Stimulated activated CD8-positive, alpha-beta memory T cell treated with anti-CD3 and anti-CD28 coated beads, Interleukin-7, amount 100 ng/mL, for 48 hours (primary cell): ENCODE data around the gene ST7.

ENCODE experiments used
- DNase-seq, 2 donors: peaks; one replicate each; pipeline ENCODE4 v3.0.0-alpha.2; 2020; ENCODE audit warnings: low read depth in 1 of 2; ENCODE audit errors: extremely low read depth in 1 of 2

Gene ST7

DNA sequence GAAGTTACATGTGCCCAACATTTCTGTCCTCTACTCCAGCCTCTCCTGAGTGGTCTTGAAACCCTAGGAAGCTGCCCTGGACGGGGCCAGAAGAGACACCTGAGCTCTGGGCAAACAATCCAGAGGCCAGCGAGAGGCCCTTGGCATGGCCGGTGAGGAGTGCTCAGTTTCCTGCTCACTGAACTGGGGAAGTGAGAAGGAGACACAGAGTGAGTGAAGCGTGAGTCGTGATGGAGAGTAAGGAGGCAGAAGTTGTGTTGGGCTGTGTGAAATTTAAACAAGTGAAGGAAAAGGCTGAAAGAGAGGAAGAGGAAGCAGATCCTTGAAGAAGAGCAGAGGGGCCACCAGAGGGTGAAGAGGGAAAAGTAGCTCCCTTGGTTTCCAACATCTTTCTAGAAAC, 296.4 kb downstream of the ST7 start:
- no peak for DNase-seq

DNA sequence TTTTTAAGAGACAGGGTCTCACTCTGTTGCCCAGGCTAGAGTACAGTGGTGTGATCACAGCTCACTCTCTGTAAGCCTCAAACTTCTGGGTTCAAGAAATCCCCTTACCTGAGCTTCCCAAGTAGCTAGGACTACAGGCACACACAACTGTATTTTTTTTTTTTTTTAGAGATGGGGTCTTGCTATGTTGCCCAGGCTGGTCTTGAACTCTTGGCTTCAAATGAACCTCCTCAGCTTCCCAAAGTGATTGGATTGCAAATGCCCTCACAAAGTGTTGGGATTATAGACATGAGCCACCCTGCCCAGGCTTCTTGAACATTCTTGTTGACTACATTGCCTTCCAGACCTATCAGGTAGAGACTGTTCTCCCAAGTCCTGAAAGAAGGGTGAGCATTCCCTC, 296.9 kb downstream of the ST7 start:
- no peak for DNase-seq

DNA sequence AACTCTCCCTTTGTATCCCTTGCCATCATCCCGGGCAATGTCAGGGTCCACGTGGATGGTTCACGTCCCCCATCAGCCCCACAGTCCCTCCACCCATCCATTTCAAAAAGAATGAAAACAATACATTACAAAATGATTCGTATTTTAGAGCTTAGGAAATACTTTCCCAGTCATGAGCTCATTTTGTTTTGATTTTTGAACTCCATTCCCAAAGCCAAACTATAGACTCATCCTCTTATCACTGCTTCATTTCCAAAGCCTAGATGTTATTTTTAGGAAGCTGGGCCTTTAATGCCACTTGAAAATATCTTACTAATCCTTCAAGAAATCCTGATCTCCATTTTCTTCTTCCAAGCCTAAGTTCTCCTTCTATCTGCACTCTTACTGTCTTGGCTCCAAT, 297.5 kb downstream of the ST7 start:
- DNase-seq: no peak

DNA sequence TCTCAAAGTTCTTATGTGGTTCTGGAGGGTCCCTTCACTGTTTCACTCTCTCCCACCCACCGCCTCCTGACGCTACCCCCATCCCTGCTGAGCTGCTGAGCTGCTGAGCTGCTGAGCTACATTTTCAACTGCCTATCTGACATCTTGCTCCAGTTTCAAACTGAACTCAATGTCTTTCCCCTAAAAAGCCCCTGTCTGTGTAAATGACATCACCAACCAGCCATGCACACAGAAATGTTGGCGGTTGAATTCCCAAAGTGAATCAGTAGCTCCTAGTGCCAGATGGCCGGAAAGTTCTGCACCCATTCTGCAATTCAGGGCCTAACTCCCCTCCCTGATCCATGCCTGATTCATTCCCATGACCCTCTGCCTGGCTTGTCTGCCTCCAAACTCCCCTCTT, 298.4 kb downstream of the ST7 start:
- no peak for DNase-seq

DNA sequence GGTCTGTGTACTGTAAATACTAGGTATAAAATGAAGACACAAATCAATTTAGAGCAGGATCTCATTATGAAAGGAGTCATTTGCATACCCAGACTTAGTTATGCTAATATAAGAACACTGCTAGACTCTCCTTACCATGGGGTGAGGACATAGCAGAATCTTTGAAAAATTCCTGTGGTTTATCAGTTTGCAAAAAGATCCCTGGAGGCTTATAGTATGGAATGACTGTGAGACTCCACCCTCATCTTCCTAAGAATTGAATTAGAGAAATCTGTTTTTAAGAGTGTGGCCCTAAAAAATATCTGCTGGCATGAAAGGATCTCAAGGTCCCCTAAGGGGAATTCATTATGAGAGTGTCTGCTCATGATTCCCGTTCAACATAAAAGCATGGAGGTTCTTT, 306.3 kb downstream of the ST7 start:
- DNase-seq: no peak

DNA sequence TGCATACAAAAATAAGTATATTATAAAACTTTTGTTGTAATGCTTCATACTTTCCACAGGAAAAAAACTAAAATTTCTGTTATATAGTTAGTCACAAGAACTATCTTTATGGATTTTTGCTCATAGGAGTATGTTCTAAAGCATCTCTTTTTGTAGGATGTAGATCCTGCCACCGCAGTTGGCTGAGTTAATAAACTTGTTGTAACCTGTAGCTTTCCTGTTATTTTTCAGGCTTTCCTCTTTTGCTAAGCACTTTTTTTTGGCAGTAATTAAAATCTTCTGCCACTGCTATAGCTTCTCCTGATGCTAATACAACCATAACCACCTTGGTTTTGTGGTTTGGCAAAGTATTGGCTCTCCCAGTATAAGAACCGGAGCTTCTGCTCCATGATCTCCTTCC, 309.2 kb downstream of the ST7 start:
- no peak for DNase-seq

DNA sequence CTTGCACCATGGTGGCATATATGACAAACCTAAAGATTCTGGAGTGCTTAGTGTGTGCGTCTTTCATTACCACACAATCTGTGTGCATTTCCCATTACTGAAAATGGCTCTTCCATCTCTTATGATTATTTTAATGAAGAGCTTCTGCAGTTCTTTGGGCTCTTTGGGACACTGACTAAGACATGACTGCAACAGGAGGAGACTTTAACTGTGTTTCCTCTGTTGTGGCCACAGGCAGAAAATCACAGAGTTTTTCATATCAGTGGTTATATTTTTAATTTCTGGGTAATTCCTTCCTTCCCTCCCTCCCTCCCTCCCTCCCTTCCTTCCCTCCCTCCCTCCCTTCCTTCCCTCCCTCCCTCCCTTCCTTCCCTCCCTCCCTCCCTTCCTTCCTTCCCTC, 311.4 kb downstream of the ST7 start:
- no peak for DNase-seq

DNA sequence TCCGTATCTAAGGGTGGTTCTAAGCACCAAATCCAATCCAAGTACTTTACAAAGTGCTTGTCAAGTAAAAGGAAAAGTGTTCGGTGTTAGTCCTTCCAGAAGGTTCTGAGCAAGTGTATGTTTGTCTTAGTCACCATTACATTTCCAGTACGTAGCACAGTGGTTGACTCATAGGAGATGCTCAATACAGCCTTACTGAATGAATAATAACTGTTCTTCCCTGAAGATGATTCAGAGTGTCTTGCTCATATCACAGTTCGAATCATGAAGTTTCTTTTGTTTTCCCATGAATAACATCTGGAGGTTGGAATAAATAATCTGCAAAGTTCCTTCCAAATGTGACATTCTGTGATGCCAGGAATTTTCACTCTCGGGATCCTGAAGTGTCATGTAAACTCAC, 316.1 kb downstream of the ST7 start:
- no peak for DNase-seq

DNA sequence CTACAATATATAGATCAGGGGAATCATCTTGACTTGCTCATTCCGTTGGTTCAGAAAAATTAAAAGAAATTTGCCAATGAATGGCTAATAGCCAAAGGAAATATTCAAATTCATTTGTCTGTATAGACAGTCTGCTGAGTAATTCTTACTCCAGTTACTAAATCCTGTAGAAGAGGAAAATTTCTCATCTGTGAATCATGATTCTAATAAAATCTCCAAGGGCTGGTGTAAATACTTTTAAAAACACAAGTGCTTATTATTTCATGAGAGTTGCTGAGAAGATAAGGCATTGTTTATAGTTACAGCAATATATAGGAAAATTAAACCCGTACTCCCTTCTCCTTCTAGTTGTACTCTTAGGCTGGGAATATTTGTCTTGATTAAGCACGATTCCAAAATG, 316.6 kb downstream of the ST7 start:
- DNase-seq: no peak

DNA sequence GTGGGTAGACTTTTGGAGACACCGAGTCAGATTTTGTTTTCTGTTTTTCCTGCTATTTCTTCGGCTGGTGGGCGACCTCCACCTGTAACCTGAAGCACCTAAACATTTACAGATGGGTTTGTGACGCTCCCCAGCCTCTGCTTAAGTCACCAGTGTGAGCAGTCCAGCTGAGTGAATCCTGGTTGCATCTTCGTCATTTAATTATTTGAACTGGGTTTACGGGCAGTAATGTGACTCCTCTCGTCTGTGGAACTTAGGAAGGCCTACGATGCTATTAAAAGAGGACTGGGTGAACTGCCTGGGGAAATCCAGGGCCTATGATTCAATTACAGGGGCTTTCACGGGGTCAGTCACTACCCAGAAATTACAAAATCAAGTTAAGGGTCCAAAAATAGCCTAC, 317.1 kb downstream of the ST7 start:
- DNase-seq: no peak

DNA sequence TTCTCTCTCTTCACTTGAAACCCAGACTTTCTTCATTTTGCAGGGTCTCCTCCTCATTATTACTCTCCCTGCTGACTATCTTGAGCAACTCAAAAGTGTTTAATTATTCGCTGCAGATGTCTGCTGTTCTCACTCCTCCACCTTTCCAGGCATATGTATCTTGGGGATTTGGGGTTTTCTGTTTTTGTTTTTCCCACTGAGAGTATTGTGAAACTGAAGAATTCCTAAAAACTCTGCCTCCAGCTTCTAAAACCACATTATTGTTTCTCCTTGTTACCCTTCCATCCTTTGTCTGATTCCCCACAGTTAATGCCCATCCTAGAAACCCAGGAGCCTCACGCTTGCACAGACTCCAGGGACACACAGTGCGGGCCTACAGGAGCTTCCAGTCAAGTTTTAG, 318.3 kb downstream of the ST7 start:
- DNase-seq: no peak

DNA sequence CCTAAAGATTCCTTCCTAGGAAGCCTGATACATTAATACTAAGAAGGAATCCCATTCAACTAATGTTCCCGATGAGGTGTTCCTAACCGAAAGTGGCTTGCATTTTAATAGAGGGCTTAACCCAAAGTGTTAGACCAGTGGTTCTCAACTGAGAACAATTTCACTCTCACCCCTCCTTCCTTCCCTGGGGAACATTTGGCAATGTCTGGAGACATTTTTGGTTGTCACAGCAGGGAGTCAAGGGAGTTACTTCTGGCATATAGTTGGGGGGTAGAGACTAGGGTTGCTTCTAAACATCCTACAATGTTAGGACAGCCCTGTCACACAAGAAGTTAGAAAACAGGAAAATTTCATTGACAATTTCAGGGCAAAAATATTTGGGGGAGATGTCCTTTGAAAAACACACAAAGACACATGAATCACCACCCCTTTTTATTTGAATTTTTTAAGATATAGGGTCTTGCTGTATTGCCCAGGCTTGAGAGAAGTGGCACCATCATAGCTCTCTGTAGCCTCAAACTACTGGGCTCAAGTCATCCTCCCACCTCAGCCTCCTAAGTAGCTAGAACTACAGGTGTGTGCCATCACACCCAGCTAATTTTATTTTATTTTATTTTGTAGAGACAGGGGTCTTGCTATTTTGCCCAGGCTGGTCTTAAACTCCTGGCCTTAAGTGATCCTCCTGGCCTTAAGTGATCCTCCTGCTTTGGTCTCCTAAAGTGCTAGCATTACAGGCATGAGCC, 318.9 kb downstream of the ST7 start:
- DNase-seq: no peak

DNA sequence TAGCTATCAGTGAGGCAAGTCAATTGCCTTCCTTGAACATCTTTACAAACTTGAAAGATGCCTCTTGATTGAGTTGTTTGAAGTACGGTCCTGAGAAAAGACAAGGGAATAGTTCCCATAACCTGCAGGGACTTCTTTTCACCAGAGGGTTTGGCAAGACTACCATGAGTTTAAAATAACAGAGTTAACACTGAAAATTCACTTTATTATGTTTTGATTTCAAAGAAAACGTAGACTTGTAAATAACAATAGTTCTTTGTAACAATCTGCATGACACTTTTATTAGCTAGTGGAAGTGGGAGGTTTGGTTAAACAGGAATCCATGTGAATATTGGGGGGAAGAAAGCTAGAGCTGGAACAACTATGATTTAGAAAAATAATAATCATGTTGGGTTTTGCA, 320.0 kb downstream of the ST7 start:
- no peak for DNase-seq

DNA sequence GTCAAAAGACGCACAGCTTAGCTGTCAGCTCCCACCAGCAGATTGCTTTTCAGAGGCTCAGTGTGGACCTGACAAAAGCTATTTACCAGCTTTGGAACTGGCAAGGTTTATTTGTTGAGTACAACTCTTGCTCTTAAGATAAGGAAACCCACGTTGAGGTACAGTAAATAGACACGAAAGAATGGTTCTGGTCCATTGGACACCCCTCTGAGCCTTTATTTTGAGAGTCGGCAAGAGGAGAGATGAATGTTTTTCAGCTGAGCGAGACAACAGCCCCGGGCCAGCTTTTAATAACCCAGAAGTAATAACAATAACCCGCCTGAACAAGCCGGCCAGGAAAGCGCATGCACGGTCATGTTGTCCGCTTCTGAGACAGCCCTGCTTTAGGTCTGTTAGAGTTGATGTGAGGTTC, 320.5 kb downstream of the ST7 start:
- DNase-seq: no peak

DNA sequence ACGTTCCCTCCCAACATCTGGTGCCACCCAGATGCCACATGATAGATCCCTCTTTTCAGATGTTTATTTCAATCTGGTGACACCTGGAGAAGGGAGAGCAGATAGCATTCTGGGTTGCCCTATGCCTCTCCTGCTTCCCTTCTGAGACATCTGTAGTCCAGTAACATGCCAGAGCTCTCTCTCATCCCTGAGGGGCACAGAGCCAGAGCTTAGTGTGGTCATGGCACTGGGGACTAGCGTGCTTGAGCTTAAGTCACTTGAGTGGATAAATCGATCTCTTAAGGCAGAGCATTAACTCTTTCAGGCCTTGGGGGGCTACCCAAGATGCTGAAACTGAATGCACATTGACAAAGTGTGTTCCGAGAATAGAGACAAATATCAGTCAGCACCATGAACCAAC, 321.6 kb downstream of the ST7 start:
- DNase-seq: no peak

DNA sequence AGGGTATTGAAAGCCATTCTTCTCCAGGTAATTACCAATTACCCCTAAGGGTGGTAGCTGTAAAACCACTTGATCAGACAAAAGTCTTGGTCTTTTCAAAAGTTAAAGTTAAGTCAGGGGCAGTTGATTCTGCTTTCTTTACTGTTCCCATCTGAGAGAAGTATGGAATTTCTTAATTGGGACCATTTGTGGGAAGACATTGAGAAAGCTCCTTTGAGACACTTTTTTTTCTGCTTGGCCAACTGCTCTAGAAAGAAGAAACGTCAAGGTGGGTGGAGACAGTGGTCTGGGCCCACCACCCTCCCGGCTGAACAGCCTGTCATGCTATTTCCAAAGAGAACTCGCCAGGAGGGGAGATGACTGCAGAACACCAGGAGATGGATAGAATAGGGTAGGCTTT, 324.3 kb downstream of the ST7 start:
- DNase-seq: no peak

DNA sequence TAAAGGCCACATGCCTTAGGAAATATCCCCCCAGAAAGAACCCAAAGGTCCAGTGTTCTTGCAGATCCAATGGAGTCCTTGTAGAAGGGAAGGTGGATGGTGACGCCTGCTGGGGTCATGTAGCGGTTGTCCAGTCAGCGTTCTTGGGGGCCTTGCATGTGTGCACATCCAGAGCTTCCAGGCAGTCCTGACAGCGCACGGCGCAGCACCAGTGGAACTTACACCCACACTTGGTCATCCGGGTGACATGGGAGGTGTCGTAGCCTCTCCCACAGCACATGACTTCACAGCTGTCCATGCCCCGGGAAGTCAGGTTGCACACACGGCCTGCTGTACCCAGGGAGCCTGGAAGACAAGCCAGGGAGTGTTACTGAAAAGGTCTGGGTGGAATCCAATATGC, 324.7 kb downstream of the ST7 start:
- no peak for DNase-seq

DNA sequence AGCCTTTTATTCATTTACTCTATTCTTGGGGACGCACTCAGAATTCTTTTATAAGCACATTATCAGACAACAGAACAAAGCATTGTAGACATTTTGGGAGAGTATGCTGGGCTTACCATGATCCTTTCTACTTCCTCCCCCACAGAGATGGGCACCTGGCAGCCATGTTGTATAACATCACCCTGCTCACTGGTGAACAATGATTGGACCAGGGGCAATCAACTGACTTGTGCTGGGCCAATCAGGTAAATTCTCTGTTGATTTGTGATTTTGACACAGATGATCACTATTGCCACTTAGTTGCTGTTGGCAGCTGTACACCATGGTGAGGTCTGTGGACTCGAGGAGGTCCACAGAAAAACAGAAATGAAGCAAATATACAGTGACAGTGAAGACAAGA, 325.9 kb downstream of the ST7 start:
- no peak for DNase-seq
